H1 (cell line): Measurements from ENCODE around the gene CDK15. TPM values are rescaled to one million over a fixed set of nuclear protein-coding genes. Genes with fewer than 3 reads are reported as not detected.

ENCODE experiments used
- CTCF ChIA-PET: fragments of 300-600 bp; sonication (Branson Sonifier 250); formaldehyde crosslinking; loops from one replicate; lab custom pipeline; 2021; ENCODE audit not compliant: partially characterized antibody; lab: Charles Lee
- POLR2A ChIA-PET: fragments of 300-600 bp; sonication (Branson Sonifier 250); formaldehyde crosslinking; loops from one replicate; lab custom pipeline; 2021; ENCODE audit warnings: inconsistent platforms; ENCODE audit not compliant: partially characterized antibody; lab: Charles Lee
- DNase-seq, 2 experiments: peaks; one replicate each; pipeline versions ENCODE4 v3.0.0 to v3.0.0-alpha.2; 2010 to 2022; ENCODE audit warnings: low spot score in 2 of 2, low read depth in 1 of 2, mixed read lengths in 1 of 2
- FAIRE-seq: peaks from 2 replicates; lab custom pipeline; 2011; peaks lifted over from hg19 to GRCh38; lab: Jason Lieb, UNC
- H2AFZ ChIP-seq: 2 replicates; pipeline ENCODE4 v1.8.1; 2012; ENCODE audit warnings: low read length, inconsistent platforms
- H2AK5ac ChIP-seq: 2 replicates; pipeline ENCODE4 v1.6.1; 2013; ENCODE audit warnings: low read depth, low read length
- H2BK120ac ChIP-seq: replicated peaks from 2 replicates; pipeline ENCODE3; 2013; ENCODE audit warnings: low read depth, low read length, inconsistent platforms
- H2BK12ac ChIP-seq: 2 replicates; pipeline ENCODE4 v1.6.1; 2013; ENCODE audit warnings: low read depth, low read length
- H2BK15ac ChIP-seq: 2 replicates; pipeline ENCODE4 v1.6.1; 2013; ENCODE audit warnings: low read length
- H2BK20ac ChIP-seq: 2 replicates; pipeline ENCODE4 v1.6.1; 2013; ENCODE audit warnings: low read length
- H2BK5ac ChIP-seq: 2 replicates; pipeline ENCODE4 v1.6.1; 2013; ENCODE audit warnings: low read depth, low read length
- H3K14ac ChIP-seq: 2 replicates; pipeline ENCODE4 v1.6.1; 2013; ENCODE audit warnings: inconsistent platforms; ENCODE audit not compliant: insufficient read length
- H3K18ac ChIP-seq: 2 replicates; pipeline ENCODE4 v1.6.1; 2013; ENCODE audit warnings: low read length; ENCODE audit errors: extremely low read depth
- H3K23ac ChIP-seq: 2 replicates; pipeline ENCODE4 v1.6.1; 2013; ENCODE audit warnings: inconsistent platforms; ENCODE audit not compliant: insufficient read length
- H3K23me2 ChIP-seq: 2 replicates; pipeline ENCODE4 v1.6.1; 2013; ENCODE audit warnings: low read depth, low read length
- H3K27ac ChIP-seq: 2 replicates; pipeline ENCODE4 v1.6.1; 2011; ENCODE audit warnings: low read depth, low read length, inconsistent platforms
- H3K27me3 ChIP-seq, 4 experiments: replicated peaks in 1 of 4; 1 replicate in 1 of 4; 2 replicates in 3 of 4; pipeline versions ENCODE4 v1.6.1 to v1.8.1; 2011 to 2013; ENCODE audit warnings: low read length in 3 of 4, mild to moderate bottlenecking in 3 of 4, inconsistent platforms in 2 of 4, mixed read lengths in 2 of 4, moderate library complexity in 1 of 4; ENCODE audit not compliant: control insufficient read depth in 3 of 4, insufficient read depth in 3 of 4; ENCODE audit errors: extremely low read depth in 1 of 4
- H3K36me3 ChIP-seq, 4 experiments: 2 replicates each; pipeline versions ENCODE4 v1.6.1 to v1.8.1; 2011 to 2013; ENCODE audit warnings: mild to moderate bottlenecking in 4 of 4, low read length in 3 of 4, moderate library complexity in 2 of 4, control low read depth in 1 of 4, inconsistent platforms in 1 of 4; ENCODE audit not compliant: insufficient read depth in 4 of 4, control insufficient read depth in 2 of 4
- H3K4ac ChIP-seq: replicated peaks from 2 replicates; pipeline ENCODE3; 2013; ENCODE audit warnings: low read length, low read depth, mixed read lengths, inconsistent platforms; ENCODE audit not compliant: insufficient read length
- H3K4me1 ChIP-seq, 4 experiments: replicated peaks in 1 of 4; 1 replicate in 1 of 4; 2 replicates in 3 of 4; pipeline versions ENCODE4 v1.6.1 to v1.8.1; 2011 to 2013; ENCODE audit warnings: low read length in 3 of 4, inconsistent platforms in 2 of 4, mixed read lengths in 1 of 4; ENCODE audit not compliant: insufficient read depth in 4 of 4, control insufficient read depth in 3 of 4
- H3K4me2 ChIP-seq, 2 experiments: 2 replicates each; pipeline versions ENCODE4 v1.6.1 to v1.8.1; 2011 to 2013; ENCODE audit warnings: low read depth in 2 of 2, low read length in 2 of 2, control low read depth in 1 of 2, inconsistent platforms in 1 of 2, mild to moderate bottlenecking in 1 of 2; ENCODE audit not compliant: insufficient read depth in 1 of 2
- H3K4me3 ChIP-seq, 4 experiments: fragments of 200-600, 300-600 bp in 1 of 4; sonication (generic), shearing (Covaris generic), sonication (Bioruptor Twin) in 1 of 4; 2 replicates each; pipeline versions ENCODE4 v1.5.1 to v1.8.1; 2011 to 2016; ENCODE audit warnings: low read length in 4 of 4, low read depth in 3 of 4, control low read depth in 2 of 4, inconsistent platforms in 2 of 4, mild to moderate bottlenecking in 2 of 4, mixed read lengths in 1 of 4, moderate library complexity in 1 of 4; ENCODE audit not compliant: insufficient read depth in 2 of 4; ENCODE audit errors: extremely low read depth in 1 of 4
- H3K56ac ChIP-seq: replicated peaks from 2 replicates; pipeline ENCODE3; 2013; ENCODE audit warnings: low read depth, mild to moderate bottlenecking, mixed read lengths, low read length, inconsistent platforms; ENCODE audit not compliant: insufficient read length
- H3K79me1 ChIP-seq: 2 replicates; pipeline ENCODE4 v1.6.1; 2013; ENCODE audit warnings: low read depth, low read length, control low read depth
- H3K79me2 ChIP-seq, 2 experiments: 2 replicates each; pipeline versions ENCODE4 v1.6.1 to v1.8.1; 2012 to 2013; ENCODE audit warnings: low read length in 2 of 2, mild to moderate bottlenecking in 2 of 2, inconsistent platforms in 1 of 2; ENCODE audit not compliant: insufficient read depth in 2 of 2, control insufficient read depth in 1 of 2
- H3K9ac ChIP-seq, 4 experiments: replicated peaks in 1 of 4; 1 replicate in 1 of 4; 2 replicates in 3 of 4; pipeline versions ENCODE4 v1.6.1 to v1.8.1; 2011 to 2013; ENCODE audit warnings: low read depth in 3 of 4, low read length in 3 of 4, control low read depth in 2 of 4, mild to moderate bottlenecking in 2 of 4, moderate library complexity in 2 of 4, inconsistent platforms in 1 of 4; ENCODE audit errors: extremely low read depth in 1 of 4
- H3K9me3 ChIP-seq, 2 experiments: 2 replicates each; pipeline versions ENCODE4 v1.6.1 to v1.8.1; 2012 to 2013; ENCODE audit warnings: mild to moderate bottlenecking in 2 of 2, moderate library complexity in 2 of 2, control low read depth in 1 of 2, inconsistent platforms in 1 of 2, low read depth in 1 of 2, low read length in 1 of 2, mixed read lengths in 1 of 2; ENCODE audit not compliant: insufficient read depth in 2 of 2
- H4K20me1 ChIP-seq, 2 experiments: replicated peaks in 1 of 2; 2 replicates each; pipeline versions ENCODE3 to v1.8.1; 2011 to 2013; ENCODE audit warnings: inconsistent platforms in 2 of 2, low read length in 2 of 2, mild to moderate bottlenecking in 1 of 2; ENCODE audit not compliant: insufficient read depth in 2 of 2, control insufficient read depth in 1 of 2
- H4K5ac ChIP-seq: 2 replicates; pipeline ENCODE4 v1.6.1; 2013; ENCODE audit warnings: low read length, low read depth, mixed read lengths, inconsistent platforms; ENCODE audit not compliant: insufficient read length
- H4K8ac ChIP-seq: 2 replicates; pipeline ENCODE4 v1.8.0; 2013; ENCODE audit warnings: mild to moderate bottlenecking, moderate library complexity, low read length, inconsistent platforms; ENCODE audit not compliant: insufficient read depth; ENCODE audit errors: extremely low read depth
- H4K91ac ChIP-seq: replicated peaks from 2 replicates; pipeline ENCODE3; 2013; ENCODE audit warnings: low read length, mixed read lengths, inconsistent platforms; ENCODE audit not compliant: insufficient read length
- ATF2 ChIP-seq: IDR thresholded peaks from 2 replicates; pipeline ENCODE4 v1.6.1; 2012; ENCODE audit warnings: low read length, inconsistent platforms
- BACH1 ChIP-seq: IDR thresholded peaks from 2 replicates; pipeline ENCODE4 v1.6.1; 2012; ENCODE audit warnings: low read length, improper control_type of control experiment
- NRF1 ChIP-seq: IDR thresholded peaks from 2 replicates; pipeline ENCODE4 v1.6.1; 2011; ENCODE audit warnings: mild to moderate bottlenecking, low read depth, low read length, improper control_type of control experiment
- polyA plus RNA-seq, 7 experiments: library from polyadenylated mRNA; depleted of rRNA in 3 of 7; stranded (reverse) in 5 of 7; unstranded in 2 of 7; fragments of >200 nt in 5 of 7; fragments of 200-250 nt in 2 of 7; gene quantifications; 1 replicate in 5 of 7; 2 replicates in 1 of 7; 4 replicates in 1 of 7; pipeline versions ENCODE4 v1.2.1 to v1.2.3, GENCODE V29; 2011 to 2013; ENCODE audit warnings: missing spikeins in 2 of 7, mixed read lengths in 2 of 7
- total RNA-seq: library from RNA; stranded (reverse); fragmentation: NEBNext Ultra II Directional; extraction: Animal tissue kit (Norgen Biotek cat#: 25700); gene quantifications from 2 replicates; pipeline ENCODE4 v1.2.1, GENCODE V29; 2021

Gene CDK15
- total and polyA plus RNA-seq, 2 of the 8 experiments (the other 6 are each of a cell fraction or from before 2014, with no cell fraction given): 0.03 TPM; not detected in 1

- Histone ChIP-seq H3K18ac (no peak overlapping the region), H3K14ac (no peak overlapping the region), H2AFZ (no peak overlapping the region), H2BK12ac (no peak overlapping the region), H3K79me1 (no peaks in the 10 kb centered on the region), H4K5ac (no peak overlapping the region), H2BK5ac (no peak overlapping the region), H3K4ac (no peak overlapping the region), H4K8ac (no peak overlapping the region), H3K4me2 (no peak overlapping the region), H3K4me1 (peaks cover 0 to 14% (median 7%) of the 10 kb centered on the region in 4 experiments; a peak in 4 of 7 replicates), H3K79me2 (no peaks in the 10 kb centered on the region), H2BK120ac (no peak overlapping the region), H2BK15ac (no peak overlapping the region), H3K23me2 (no peaks in the 10 kb centered on the region), H3K23ac (no peak overlapping the region), H3K27ac (no peak overlapping the region), H2BK20ac (no peak overlapping the region), H3K9me3 (0 out of 4 replicates have a peak, but pooled peaks cover 0 to 4% of the 10 kb centered on the region in 2 experiments), H3K4me3 (no peak overlapping the region), H3K9ac (no peak overlapping the region), H3K56ac (no peak overlapping the region), H3K27me3 (no peaks in the 10 kb centered on the region), H3K36me3 (no peaks in the 10 kb centered on the region), H4K91ac (no peak overlapping the region), H4K20me1 (no peaks in the 10 kb centered on the region), H2AK5ac (no peak overlapping the region)
- ChIA-PET CTCF (interaction anchor here (0.7 to 1.2 kb wide), 3 partner anchors 19 to 70 kb away, joined by 3 read pairs; no protein-coding TSS in a partner anchor), POLR2A (interaction anchor here (0.5 to 3.3 kb wide), 4 partner anchors 15 to 43 kb away, joined by 3 to 10 read pairs (median 3); no protein-coding TSS in a partner anchor)
- FAIRE-seq (no peak), DNase-seq (no peak)
- TF ChIP-seq ATF2 (no peak), NRF1 (no peak), BACH1 (no peak)
These were observed 124.5 kb downstream of the CDK15 start for GRCh38 chr2:201930831-201931230.
